Liver (tissue), 9 donors: ENCODE data around the gene LRRFIP1. TPM values are rescaled to one million over a fixed set of nuclear protein-coding genes. Genes with fewer than 3 reads are reported as not detected.
"Not testable (repeated sequence)": the region's sequence is repeated elsewhere in the genome, so short reads cannot be mapped to it uniquely, and the experiment has no call there.

ENCODE experiments used
- DNase-seq: peaks from one replicate; pipeline ENCODE4 v3.0.0-alpha.2; 2017; ENCODE audit warnings: low spot score
- H3K27ac ChIP-seq, 2 donors: one replicate each; pipeline ENCODE4 v1.7.0; 2013; ENCODE audit warnings: inconsistent platforms in 2 of 2, low read length in 2 of 2, control low read depth in 1 of 2, low read depth in 1 of 2, mild to moderate bottlenecking in 1 of 2
- H3K27me3 ChIP-seq, 4 donors: one replicate each; pipeline versions ENCODE4 v1.6.1 to v1.7.0; 2013; ENCODE audit warnings: low read length in 3 of 4, inconsistent platforms in 1 of 4, mild to moderate bottlenecking in 1 of 4, moderate library complexity in 1 of 4; ENCODE audit not compliant: control insufficient read depth in 4 of 4, insufficient read depth in 4 of 4
- H3K36me3 ChIP-seq, 4 donors: one replicate each; pipeline versions ENCODE4 v1.6.1 to v1.7.0; 2013; ENCODE audit warnings: low read length in 3 of 4, mild to moderate bottlenecking in 3 of 4, low read depth in 1 of 4, moderate library complexity in 1 of 4; ENCODE audit not compliant: control insufficient read depth in 4 of 4, insufficient read depth in 3 of 4
- H3K4me1 ChIP-seq, 4 donors: one replicate each; pipeline versions ENCODE4 v1.6.1 to v1.7.0; 2013; ENCODE audit warnings: low read length in 3 of 4, mild to moderate bottlenecking in 3 of 4, moderate library complexity in 1 of 4; ENCODE audit not compliant: control insufficient read depth in 4 of 4, insufficient read depth in 4 of 4
- H3K4me3 ChIP-seq, 3 donors: one replicate each; pipeline versions ENCODE4 v1.6.1 to v1.7.0; 2013; ENCODE audit warnings: low read length in 3 of 3, control low read depth in 1 of 3, low read depth in 1 of 3, mild to moderate bottlenecking in 1 of 3
- H3K9ac ChIP-seq, 2 donors: one replicate each; pipeline ENCODE4 v1.7.0; 2013; ENCODE audit warnings: low read length in 2 of 2, mild to moderate bottlenecking in 2 of 2, moderate library complexity in 2 of 2, control low read depth in 1 of 2, low read depth in 1 of 2
- H3K9me3 ChIP-seq, 4 donors: one replicate each; pipeline versions ENCODE4 v1.6.1 to v1.7.0; 2013; ENCODE audit warnings: low read length in 3 of 4; ENCODE audit not compliant: control insufficient read depth in 4 of 4
- EGR1 ChIP-seq, 2 donors: IDR thresholded peaks; 2 replicates each; pipeline ENCODE4 v1.6.1; 2016 to 2018; ENCODE audit warnings: antibody characterized with exemption in 2 of 2, low read depth in 2 of 2
- FOXA1 ChIP-seq: IDR thresholded peaks from 2 replicates; pipeline ENCODE4 v1.6.1; 2016; ENCODE audit warnings: antibody characterized with exemption
- FOXA2 ChIP-seq: IDR thresholded peaks from 2 replicates; pipeline ENCODE4 v1.6.1; 2016; ENCODE audit warnings: antibody characterized with exemption
- GABPA ChIP-seq, 2 donors: IDR thresholded peaks in 1 of 2; conservative IDR thresholded peaks in 1 of 2; 2 replicates each; pipeline ENCODE4 v1.6.1; 2016; ENCODE audit warnings: antibody characterized with exemption in 2 of 2, mild to moderate bottlenecking in 1 of 2, moderate library complexity in 1 of 2
- HNF4A ChIP-seq, 2 donors: conservative IDR thresholded peaks; 2 replicates each; pipeline ENCODE4 v1.6.1; 2016; ENCODE audit warnings: antibody characterized with exemption in 2 of 2, mild to moderate bottlenecking in 2 of 2
- HNF4G ChIP-seq: IDR thresholded peaks from 2 replicates; pipeline ENCODE4 v1.6.1; 2016; ENCODE audit warnings: antibody characterized with exemption
- JUND ChIP-seq, 2 donors: IDR thresholded peaks; 2 replicates each; pipeline ENCODE4 v1.6.1; 2016; ENCODE audit warnings: antibody characterized with exemption in 2 of 2
- NR2F2 ChIP-seq: IDR thresholded peaks from 2 replicates; pipeline ENCODE4 v1.6.1; 2016; ENCODE audit warnings: antibody characterized with exemption
- RAD21 ChIP-seq, 2 donors: IDR thresholded peaks; 2 replicates each; pipeline ENCODE4 v1.6.1; 2016; ENCODE audit warnings: antibody characterized with exemption in 2 of 2, mild to moderate bottlenecking in 2 of 2
- SP1 ChIP-seq: IDR thresholded peaks from 2 replicates; pipeline ENCODE4 v1.6.1; 2018; ENCODE audit warnings: antibody characterized with exemption, mild to moderate bottlenecking
- WGBS: extraction: QIAGEN DNeasy Blood & Tissue Kit; methylation state at CpG from one replicate; pipeline ENCODE4 v1.1.7; 2013; 5-methylcytosine and 5-hydroxymethylcytosine counted together
- polyA plus RNA-seq, 2 donors: library from polyadenylated mRNA; stranded (reverse) in 1 of 2; unstranded in 1 of 2; fragments of 200-250 nt in 1 of 2; fragments of >200 nt in 1 of 2; fragmentation: Nextera tagmentation in 1 of 2; extraction: Ambion mirVana in 1 of 2; gene quantifications; one replicate each; pipeline versions ENCODE4 v1.2.1 to v1.2.3, GENCODE V29; 2013 to 2015
- total RNA-seq, 2 donors: library from RNA; depleted of rRNA; stranded (reverse); fragments of >200 nt; gene quantifications; one replicate each; pipeline ENCODE4 v1.2.3, GENCODE V29; 2014
- TF ChIP-seq, protein P1 (sequence below): IDR thresholded peaks from 2 replicates; pipeline ENCODE4 v1.6.1; 2016; ENCODE audit warnings: antibody characterized with exemption
- TF ChIP-seq, protein P2 (sequence below): IDR thresholded peaks from 2 replicates; pipeline ENCODE4 v1.6.1; 2016; ENCODE audit warnings: antibody characterized with exemption
- donor health status: healthy.
- donor health status: healthy.
- donor health status: healthy.
- donor health status: healthy.
- donor health status: healthy.

The LRRFIP1 gene
- total and polyA plus RNA-seq, 4 donors, result 13.3 to 56.1 (median 39.1) TPM

DNA sequence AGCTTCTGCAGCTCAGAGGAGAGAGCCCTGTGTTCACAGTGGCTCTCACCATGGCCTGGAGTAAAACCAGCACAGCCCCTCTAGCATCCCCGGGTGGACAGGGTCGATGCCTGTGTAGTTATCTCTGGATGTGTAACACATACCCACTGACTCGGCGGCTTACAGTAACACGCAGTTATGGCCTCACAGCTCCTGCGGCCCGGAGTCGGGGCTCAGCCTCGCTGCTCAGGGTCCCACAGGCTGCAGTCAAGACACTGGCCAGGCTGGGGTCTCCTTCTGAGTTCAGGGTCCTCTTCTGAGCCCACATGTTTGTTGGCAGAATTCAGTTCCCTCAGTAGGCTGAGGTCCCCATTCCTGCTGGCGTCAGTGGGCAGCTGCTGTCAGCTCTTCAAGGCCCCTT, 34.4 kb upstream of the LRRFIP1 start:
- no peak overlapping the region for H3K9ac ChIP-seq
- H3K27ac ChIP-seq, result no peak overlapping the region
- peaks cover 12 to 38% (median 25%) of the 10 kb centered on the region in 4 donors for H3K4me1 ChIP-seq
- DNase-seq, result no peak
- no peaks in the 10 kb centered on the region for H3K36me3 ChIP-seq
- WGBS, result 94% methylated on average over 10 of the region's 10 CpGs
- TF ChIP-seq FOXA1 (no peak), FOXA2 (no peak), HNF4G (no peak), JUND (IDR thresholded peaks at IDR 0.05) (no peak), RAD21 (IDR thresholded peaks at IDR 0.05) (no peak)
- TF ChIP-seq, protein P1, sequence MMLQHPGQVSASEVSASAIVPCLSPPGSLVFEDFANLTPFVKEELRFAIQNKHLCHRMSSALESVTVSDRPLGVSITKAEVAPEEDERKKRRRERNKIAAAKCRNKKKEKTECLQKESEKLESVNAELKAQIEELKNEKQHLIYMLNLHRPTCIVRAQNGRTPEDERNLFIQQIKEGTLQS, result no peak
- H3K4me3 ChIP-seq, result no peak overlapping the region
- H3K9me3 ChIP-seq, result no peaks in the 10 kb centered on the region
- H3K27me3 ChIP-seq, result no peaks in the 10 kb centered on the region

DNA sequence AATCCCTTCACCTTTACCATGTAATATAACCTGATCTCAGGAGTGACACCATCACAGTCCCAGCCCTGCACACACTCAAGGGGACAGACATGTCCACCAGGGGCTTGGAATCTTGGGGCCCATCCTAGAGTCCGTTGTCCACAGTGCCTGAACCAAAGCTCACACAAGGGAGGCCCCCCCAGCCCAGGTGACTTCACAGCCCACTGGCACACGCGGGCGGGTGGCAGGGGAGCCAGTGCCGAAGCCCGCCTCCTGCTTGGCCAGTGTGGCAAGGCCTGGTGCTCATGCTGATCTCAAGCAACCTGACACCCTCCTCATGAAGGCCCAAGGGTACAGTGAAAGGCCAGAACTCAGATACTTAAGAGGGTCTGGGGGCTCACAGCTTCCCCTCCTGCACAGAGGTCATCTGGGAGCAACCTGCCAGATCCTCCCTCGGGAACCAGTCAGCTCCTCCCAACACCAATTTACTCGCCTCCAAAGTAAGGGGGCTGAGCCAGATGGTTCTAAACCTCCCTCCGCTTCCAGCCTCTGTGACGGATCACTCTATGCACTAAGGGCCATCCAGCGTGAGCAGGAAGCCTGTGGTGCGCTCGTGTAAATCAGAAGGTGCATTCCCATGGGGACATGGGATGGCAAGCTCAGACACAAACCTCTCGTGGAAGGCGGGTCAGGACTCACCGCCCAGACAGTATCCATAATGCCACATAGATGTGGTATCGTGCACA, 33.6 kb upstream of the LRRFIP1 start:
- TF ChIP-seq NR2F2, result no peak
- TF ChIP-seq, protein P2, sequence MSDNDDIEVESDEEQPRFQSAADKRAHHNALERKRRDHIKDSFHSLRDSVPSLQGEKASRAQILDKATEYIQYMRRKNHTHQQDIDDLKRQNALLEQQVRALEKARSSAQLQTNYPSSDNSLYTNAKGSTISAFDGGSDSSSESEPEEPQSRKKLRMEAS, result no peak
- no peak for TF ChIP-seq HNF4G
- no peak for TF ChIP-seq GABPA (IDR thresholded peaks at IDR 0.05 in 1 of 2, conservative IDR thresholded peaks at IDR 0.05 in 1 of 2)
- no peak for TF ChIP-seq SP1
- no peak for TF ChIP-seq HNF4A (conservative IDR thresholded peaks at IDR 0.05)
- TF ChIP-seq EGR1 (IDR thresholded peaks at IDR 0.05; ENCODE audit: low read depth in 2 of 2), result no peak
- TF ChIP-seq FOXA2, result no peak
- Histone ChIP-seq H3K36me3 (no peaks in the 10 kb centered on the region), H3K27me3 (no peaks in the 10 kb centered on the region), H3K9me3 (no peaks in the 10 kb centered on the region), H3K4me1 (peaks cover 12 to 35% (median 23%) of the 10 kb centered on the region in 4 donors), H3K9ac (no peak overlapping the region), H3K27ac (no peak overlapping the region), H3K4me3 (no peak overlapping the region)
- no peak for DNase-seq
- 96% methylated on average over 17 of the region's 17 CpGs for WGBS

DNA sequence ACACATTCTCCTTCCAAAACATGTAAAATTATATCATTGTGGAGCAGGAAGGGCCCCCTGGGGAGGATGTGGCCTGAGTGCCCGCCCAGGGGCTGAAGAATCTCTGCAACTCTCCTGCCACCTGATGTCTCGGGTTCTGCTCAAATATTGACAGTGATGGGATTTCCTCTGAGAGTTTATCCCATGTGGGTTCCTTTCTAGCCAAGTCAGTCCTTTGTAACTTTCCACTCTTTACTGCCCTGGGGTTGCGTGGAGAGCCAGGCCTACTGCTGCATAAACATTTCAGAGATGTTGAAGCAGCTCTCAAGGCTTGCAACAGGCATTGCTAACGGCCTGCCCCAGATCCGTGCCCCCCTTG, 32.9 kb upstream of the LRRFIP1 start:
- Histone ChIP-seq H3K9ac (no peak overlapping the region), H3K36me3 (no peaks in the 10 kb centered on the region), H3K9me3 (no peaks in the 10 kb centered on the region), H3K4me3 (no peak overlapping the region), H3K27ac (peak overlapping the region; percentile 56 to 85), H3K27me3 (no peaks in the 10 kb centered on the region), H3K4me1 (peaks cover 12 to 37% (median 23%) of the 10 kb centered on the region in 4 donors)
- DNase-seq, result no peak
- TF ChIP-seq, protein P1, result no peak
- TF ChIP-seq, protein P2, result no peak
- TF ChIP-seq GABPA (IDR thresholded peaks at IDR 0.05 in 1 of 2, conservative IDR thresholded peaks at IDR 0.05 in 1 of 2), result no peak
- no peak for TF ChIP-seq HNF4G
- TF ChIP-seq FOXA1, result no peak
- no peak for TF ChIP-seq SP1
- no peak for TF ChIP-seq NR2F2
- WGBS, result 49% methylated on average over 5 of the region's 5 CpGs

DNA sequence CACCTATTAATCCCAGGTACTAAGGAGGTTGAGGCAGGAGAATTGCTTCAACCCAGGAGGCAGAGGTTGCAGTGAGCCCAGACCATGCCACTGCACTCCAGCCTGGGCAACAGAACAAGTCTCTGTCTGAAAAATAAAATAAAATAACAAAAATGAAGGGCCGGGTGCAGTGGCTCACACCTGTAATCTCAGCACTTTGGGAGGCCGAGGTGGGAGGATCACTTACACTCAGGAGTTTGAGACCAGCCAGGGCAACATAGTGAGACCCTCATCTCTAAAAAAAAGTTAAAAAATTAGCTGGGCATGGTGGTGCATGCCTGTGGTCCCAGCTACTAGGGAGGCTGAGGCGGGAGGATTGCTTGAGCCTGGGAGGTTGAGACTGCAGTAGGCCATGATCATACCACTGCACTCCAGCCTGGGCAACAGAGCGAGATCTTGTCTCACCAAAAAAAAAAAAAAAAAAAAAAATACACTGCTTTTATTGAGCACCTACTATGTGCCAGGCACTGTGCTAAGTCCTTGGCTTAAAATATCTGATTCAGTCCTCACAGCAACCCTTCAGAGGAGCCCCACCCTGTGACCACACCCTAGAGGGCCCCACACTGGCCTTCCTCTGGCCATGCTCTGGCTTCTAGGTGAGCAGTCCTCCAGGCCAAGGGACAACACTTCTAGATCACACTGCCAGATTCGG, 31.4 kb upstream of the LRRFIP1 start:
- Histone ChIP-seq H3K4me1 (peaks cover 12 to 43% (median 23%) of the 10 kb centered on the region in 4 donors), H3K27ac (peak overlapping the region in 1 of 2 donors; percentile 85)
- not testable (repeated sequence) for H3K36me3 ChIP-seq, H3K4me3 ChIP-seq, DNase-seq, H3K9me3 ChIP-seq, H3K27me3 ChIP-seq, H3K9ac ChIP-seq
- WGBS, result 92% methylated on average over 5 of the region's 5 CpGs
